A673 (cell line): ENCODE results near the gene KERA. TPM values are rescaled to one million over a fixed set of nuclear protein-coding genes. Genes with fewer than 3 reads are reported as not detected.

Experiments
- BruUV-seq: library from RNA; stranded (reverse); fragments of 400-500 nt; replicated peaks from 2 replicates; lab custom pipeline; 2021; lab: Mats Ljungman, UMichigan
- CTCF ChIA-PET: fragments of 300-600 bp; sonication (Branson Sonifier 250); formaldehyde crosslinking; loops from one replicate; lab custom pipeline; 2022; ENCODE audit warnings: antibody characterized with exemption; lab: Charles Lee
- POLR2A ChIA-PET: fragments of 300-600 bp; sonication (Branson Sonifier 250); formaldehyde crosslinking; loops from one replicate; lab custom pipeline; 2022; ENCODE audit warnings: antibody characterized with exemption; ENCODE audit not compliant: low non-redundant PET; lab: Charles Lee
- DNase-seq: peaks from one replicate; pipeline ENCODE4 v3.0.0-alpha.2; 2015; ENCODE audit warnings: low spot score
- H3K27ac ChIP-seq: fragments of 200-600 bp; sonication (generic); 2 replicates; pipeline ENCODE4 v1.5.1; 2016; ENCODE audit warnings: mixed run types, low read depth, mild to moderate bottlenecking, mixed read lengths, antibody characterized with exemption, low read length; ENCODE audit not compliant: poor library complexity, severe bottlenecking
- H3K27me3 ChIP-seq: fragments of 200-600 bp; sonication (generic); replicated peaks from 2 replicates; pipeline ENCODE4 v1.6.1; 2017; ENCODE audit warnings: mixed run types, low read depth, mild to moderate bottlenecking, mixed read lengths, antibody characterized with exemption, low read length; ENCODE audit not compliant: insufficient read depth, poor library complexity
- H3K36me3 ChIP-seq: fragments of 200-600 bp; sonication (generic); 2 replicates; pipeline ENCODE4 v1.6.1; 2016; ENCODE audit warnings: mixed run types, mild to moderate bottlenecking, mixed read lengths, antibody characterized with exemption, low read length; ENCODE audit not compliant: insufficient read depth, poor library complexity, severe bottlenecking
- H3K4me1 ChIP-seq: fragments of 200-600 bp; sonication (generic); 2 replicates; pipeline ENCODE4 v1.6.1; 2017; ENCODE audit warnings: mixed run types, mild to moderate bottlenecking, mixed read lengths, antibody characterized with exemption, low read length; ENCODE audit not compliant: insufficient read depth, poor library complexity, severe bottlenecking
- H3K4me3 ChIP-seq: fragments of 200-600 bp; sonication (generic); 2 replicates; pipeline ENCODE4 v1.5.1; 2016; ENCODE audit warnings: low read depth, mixed run types, mild to moderate bottlenecking, mixed read lengths, low read length; ENCODE audit not compliant: poor library complexity, severe bottlenecking
- H3K9me3 ChIP-seq: fragments of 200-600 bp; sonication (generic); 2 replicates; pipeline ENCODE4 v1.6.1; 2016; ENCODE audit warnings: mixed run types, low read depth, mild to moderate bottlenecking, mixed read lengths, antibody characterized with exemption, low read length; ENCODE audit not compliant: poor library complexity, severe bottlenecking
- EZH2 ChIP-seq: fragments of 200-600 bp; sonication (generic); IDR thresholded peaks from 2 replicates; pipeline ENCODE4 v1.6.1; 2017; ENCODE audit warnings: borderline replicate concordance, low read depth, mild to moderate bottlenecking, mixed read lengths, antibody characterized with exemption, low read length; ENCODE audit not compliant: poor library complexity, severe bottlenecking
- intact Hi-C: fragments of 100-400 bp; cut with micrococcal nuclease; formaldehyde crosslinking; loops from one replicate; pipeline ENCODE4 v1.10.0; 2022; ENCODE audit not compliant: unreplicated experiment
- total RNA-seq: library from RNA; stranded (reverse); gene quantifications from 2 replicates; pipeline ENCODE4 v1.2.3, GENCODE V29; 2021
- TF ChIP-seq, protein P1 (sequence below): fragments of 300-800, 200-600 bp; sonication (generic); conservative IDR thresholded peaks from 2 replicates; pipeline ENCODE4 v1.5.1; 2017; ENCODE audit warnings: low read depth, mild to moderate bottlenecking, antibody characterized with exemption, low read length, moderate library complexity, mixed read lengths

Gene KERA
- total RNA-seq, 1 experiment from 2014 or later, result not detected

DNA sequence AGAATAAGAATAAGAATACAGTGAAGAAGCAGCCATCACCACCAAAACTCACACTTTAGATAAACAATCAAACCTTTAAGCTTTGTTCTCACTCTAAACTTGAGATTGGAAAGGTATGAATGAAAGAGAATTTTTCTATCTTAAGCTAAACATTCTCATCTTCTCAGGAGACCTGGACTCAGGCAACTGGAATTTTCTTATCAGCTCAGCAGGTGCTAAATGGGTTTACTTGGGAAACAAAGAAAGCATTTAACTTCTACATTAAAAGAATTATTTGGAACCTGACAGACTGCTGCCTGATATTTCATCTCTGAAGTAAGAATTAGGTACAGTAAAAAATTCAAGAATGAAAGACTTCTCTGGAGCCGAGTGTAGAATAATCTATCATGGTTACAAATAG lies 20.7 kb upstream of the KERA start:
- no peak for DNase-seq
- BruUV-seq, result no TSS peak
- intact Hi-C loops, result no loop called here
- POLR2A ChIA-PET, result no interaction called here
- TF ChIP-seq EZH2, result no peak
- TF ChIP-seq, protein P1, sequence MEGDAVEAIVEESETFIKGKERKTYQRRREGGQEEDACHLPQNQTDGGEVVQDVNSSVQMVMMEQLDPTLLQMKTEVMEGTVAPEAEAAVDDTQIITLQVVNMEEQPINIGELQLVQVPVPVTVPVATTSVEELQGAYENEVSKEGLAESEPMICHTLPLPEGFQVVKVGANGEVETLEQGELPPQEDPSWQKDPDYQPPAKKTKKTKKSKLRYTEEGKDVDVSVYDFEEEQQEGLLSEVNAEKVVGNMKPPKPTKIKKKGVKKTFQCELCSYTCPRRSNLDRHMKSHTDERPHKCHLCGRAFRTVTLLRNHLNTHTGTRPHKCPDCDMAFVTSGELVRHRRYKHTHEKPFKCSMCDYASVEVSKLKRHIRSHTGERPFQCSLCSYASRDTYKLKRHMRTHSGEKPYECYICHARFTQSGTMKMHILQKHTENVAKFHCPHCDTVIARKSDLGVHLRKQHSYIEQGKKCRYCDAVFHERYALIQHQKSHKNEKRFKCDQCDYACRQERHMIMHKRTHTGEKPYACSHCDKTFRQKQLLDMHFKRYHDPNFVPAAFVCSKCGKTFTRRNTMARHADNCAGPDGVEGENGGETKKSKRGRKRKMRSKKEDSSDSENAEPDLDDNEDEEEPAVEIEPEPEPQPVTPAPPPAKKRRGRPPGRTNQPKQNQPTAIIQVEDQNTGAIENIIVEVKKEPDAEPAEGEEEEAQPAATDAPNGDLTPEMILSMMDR, result no peak
- no peaks in the 10 kb centered on the region for H3K27me3 ChIP-seq
- no peaks in the 10 kb centered on the region for H3K36me3 ChIP-seq
- H3K4me1 ChIP-seq, result no peaks in the 10 kb centered on the region
- H3K27ac ChIP-seq, result no peak overlapping the region
- H3K4me3 ChIP-seq, result no peak overlapping the region
- H3K9me3 ChIP-seq, result no peaks in the 10 kb centered on the region
- CTCF ChIA-PET, result no interaction called here

- BruUV-seq, result no TSS peak
- Histone ChIP-seq H3K36me3 (no peaks in the 10 kb centered on the region), H3K27ac (no peak overlapping the region), H3K4me3 (no peak overlapping the region), H3K9me3 (no peaks in the 10 kb centered on the region), H3K27me3 (no peaks in the 10 kb centered on the region), H3K4me1 (no peaks in the 10 kb centered on the region)
- intact Hi-C loops, result no loop called here
- CTCF ChIA-PET, result no interaction called here
- no peak for DNase-seq
- POLR2A ChIA-PET, result no interaction called here
- no peak for TF ChIP-seq EZH2
These were observed 19.6 kb upstream of the KERA start for GRCh38 chr12:91077228-91077954.

DNA sequence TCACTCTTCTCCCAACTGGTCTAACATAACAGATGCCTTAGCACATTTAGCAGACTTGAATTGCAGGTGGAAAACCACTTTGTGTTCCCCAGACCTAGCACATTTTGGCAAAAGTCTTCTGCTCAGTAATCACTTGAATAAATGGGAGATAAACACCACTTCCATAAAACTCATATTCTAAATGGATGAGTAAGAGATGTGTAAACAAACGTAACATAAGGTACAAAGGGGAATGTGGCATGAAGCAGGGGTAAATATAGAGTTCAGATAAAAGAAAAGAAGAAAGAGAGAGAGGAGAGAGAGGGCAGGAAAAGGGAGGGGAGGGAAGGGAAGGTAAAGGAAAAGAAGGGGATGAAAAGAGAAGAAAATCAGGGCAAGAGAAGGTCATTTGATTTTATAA lies 17.0 kb upstream of the KERA start:
- Histone ChIP-seq H3K27me3 (no peaks in the 10 kb centered on the region), H3K4me1 (no peaks in the 10 kb centered on the region), H3K9me3 (no peaks in the 10 kb centered on the region), H3K36me3 (no peaks in the 10 kb centered on the region), H3K4me3 (no peak overlapping the region), H3K27ac (no peak overlapping the region)
- BruUV-seq, result no TSS peak
- intact Hi-C loops, result no loop called here
- DNase-seq, result no peak
- POLR2A ChIA-PET, result no interaction called here
- TF ChIP-seq, protein P1, result no peak
- TF ChIP-seq EZH2, result no peak
- CTCF ChIA-PET, result no interaction called here
